HG03565 (cell line): Measurements from ENCODE around the gene GLO1.

Experiments
- ATAC-seq: cut with Tn5 transposase; IDR thresholded peaks from one replicate; pipeline ENCODE4 v1.9.1; 2021; ENCODE audit warnings: mild to moderate bottlenecking, moderate library complexity; ENCODE audit not compliant: unreplicated experiment

Gene GLO1

DNA sequence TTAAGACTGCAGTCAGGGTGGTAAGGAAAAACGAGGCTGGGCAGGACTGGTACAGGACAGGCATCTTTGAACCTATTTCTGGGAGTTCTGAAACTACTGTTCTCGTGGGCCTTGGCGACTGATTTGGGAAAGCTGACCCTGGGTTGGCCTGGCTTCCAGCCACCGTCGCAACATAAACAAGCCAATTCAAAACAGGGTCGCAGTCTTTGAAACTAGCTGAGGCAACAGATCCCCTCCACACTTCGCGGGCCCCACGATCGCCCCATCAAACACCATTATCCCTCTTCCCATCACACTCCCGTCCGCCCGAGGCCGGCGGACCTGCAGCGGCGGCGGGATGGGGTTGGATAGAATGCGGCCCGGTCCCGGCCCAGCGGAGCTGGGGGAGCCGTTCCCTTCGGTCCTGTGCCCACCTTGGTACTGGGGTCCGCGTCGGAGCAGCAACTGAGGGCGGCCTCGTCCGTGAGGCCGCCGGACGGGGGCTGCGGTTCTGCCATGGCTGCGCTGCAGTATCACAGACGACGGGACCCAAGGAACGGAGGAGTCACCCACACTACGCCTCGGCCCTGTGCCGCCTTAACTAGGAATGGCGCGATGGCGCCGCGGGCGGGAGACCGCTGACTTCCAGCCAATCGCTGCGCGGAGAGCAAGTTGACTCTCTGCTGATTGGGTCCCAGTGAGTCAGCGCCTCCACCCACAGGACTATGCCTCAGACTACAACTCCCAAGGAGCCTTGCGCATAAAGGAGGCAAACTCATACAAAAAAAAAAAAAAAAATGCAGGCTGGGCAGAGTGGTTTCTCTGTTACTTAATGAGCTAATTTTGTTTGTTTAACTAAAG, at the start of gene GLO1:
GLO1 (minus strand) TSS at position 588 of the 840 bp plus-strand sequence; CDS start at position 497, 91 bp downstream.
- ATAC-seq = peak; percentile 99

DNA sequence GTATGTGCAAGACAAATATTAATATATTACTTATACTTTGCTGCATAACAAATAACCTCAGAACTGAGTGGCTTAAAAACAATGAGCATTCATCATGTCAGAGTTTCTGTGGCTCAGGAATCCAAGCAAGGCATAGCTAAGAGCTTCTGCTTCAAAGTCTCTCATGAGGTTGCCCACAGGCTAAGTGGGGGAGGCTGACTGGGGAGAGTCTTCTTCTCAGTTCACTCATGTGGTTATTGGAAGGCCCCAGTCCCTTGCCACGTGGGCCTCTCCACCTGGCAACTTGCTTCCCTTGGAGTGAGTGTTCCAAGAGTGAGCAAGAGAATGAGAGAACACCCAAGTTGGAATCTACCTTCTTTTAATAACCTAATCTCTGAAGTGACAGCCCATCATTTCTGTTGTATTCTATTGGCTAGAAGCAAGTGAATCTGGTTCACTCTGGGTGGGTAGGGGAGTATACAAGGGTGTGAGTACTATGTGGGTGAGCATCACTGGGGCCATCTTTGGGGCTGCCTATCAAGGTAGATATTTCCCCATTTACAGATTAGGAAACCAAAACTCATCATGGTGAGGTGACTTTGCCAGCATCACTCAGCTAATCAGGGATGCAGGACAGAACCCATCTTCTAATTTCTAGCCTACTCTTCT, 48.1 kb upstream of the GLO1 start:
- no peak for ATAC-seq

DNA sequence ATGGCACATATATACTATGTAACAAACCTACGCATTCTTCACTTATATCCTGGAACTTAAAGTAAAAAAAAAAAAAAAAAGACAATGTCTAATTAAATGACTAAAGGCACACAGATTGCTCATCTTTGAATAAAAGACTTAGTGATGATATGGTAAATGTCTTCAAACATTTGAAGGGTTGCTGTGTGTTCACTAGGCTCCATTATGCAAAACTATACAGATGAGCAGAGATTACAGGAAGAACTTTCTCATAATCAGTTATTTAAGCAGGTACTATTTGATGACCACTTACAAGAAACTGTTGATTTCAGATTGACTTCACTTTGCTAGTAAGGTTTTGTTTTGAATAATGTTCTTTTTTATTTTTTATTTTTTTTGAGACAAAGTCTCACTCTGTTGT, 46.5 kb upstream of the GLO1 start:
- no peak for ATAC-seq

DNA sequence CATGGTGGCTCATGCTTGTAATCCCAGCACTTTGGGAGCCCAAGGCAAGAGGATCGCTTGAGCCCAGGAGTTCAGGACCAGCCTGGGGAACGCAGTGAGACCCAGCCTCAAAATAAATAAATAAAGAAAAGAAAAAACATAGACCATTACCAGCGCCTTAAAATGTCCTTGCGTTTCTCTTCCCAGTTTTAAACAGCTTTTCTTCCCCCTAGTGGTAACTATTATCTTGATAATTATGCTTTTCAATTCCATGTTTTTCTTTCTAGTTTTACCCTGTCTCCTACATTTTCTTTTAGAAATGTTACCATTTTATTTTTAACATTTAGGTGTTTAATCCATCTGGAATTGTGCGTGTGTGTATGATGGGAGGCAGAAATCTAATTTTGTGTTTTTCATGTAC, 36.6 kb upstream of the GLO1 start:
- ATAC-seq = no peak

DNA sequence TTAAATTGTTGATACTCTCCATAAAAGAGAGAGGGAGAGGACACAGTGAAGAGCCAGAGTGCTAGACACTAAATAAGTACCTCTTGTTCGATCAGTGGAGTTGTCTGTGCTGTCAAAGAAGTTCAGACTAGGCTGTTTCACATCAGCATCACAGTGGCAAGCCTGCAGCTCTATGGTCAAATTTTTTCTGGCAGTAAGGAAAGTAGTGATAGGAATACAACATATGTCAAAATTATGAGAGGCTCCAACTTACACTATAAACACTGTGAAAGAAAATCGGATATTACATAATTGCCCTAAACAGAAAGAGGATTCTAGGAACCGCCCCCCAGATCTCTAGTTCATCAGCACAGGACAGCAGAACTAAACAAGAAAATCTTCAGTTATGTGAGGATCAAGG, 35.3 kb upstream of the GLO1 start:
- no peak for ATAC-seq

DNA sequence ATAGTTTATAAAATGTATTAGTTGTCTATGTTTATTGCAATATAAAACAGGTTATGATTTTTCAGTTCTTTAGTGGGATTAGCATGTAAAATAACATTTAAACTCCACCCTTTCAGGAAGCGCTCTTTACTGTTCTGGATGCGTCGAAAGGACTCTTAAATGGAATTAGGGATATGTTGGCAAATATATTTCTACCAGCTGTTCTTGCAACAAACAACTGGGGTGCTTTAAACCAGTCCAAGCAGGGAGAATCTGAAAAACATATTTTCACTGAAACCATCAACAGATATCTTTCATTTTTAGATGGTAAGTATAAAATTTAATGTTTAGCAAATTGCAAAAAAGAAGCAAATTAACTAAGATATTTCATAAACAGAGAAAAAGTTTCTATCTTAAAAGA, 34.0 kb upstream of the GLO1 start:
- ATAC-seq = no peak

DNA sequence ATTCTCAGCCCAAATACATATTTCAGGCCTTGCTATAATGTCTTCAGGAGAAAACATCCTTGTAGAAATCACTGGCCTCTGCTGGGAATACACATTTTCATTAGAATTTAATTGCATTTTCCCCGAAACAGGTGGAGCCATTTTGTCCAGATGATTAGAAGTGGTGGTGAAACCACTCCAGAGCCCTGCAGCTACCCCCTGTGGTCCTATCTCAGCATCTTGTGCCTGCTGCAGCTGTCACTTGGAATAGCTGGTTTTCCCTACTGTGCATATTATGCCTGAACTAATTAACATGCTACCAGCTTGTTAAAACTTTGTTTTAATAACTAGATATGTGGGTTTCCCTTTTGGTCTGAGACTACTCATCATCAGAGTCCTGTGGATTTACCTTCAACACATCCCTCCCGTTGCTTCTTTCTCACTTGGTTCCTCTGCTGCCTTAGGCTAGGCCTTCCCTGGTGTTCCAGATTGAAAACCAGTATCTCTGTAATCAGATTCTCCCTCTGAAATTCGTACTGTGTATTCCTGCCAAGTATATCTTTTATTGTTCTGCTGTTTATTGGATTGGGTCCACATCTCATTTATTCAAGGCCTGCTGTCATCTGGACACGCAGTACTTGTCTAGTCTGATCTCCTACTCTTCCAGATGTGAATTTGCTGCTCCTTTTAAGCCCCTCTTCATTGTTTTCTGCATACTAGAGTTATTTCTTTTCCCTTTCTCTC, 27.4 kb upstream of the GLO1 start:
- ATAC-seq = no peak

DNA sequence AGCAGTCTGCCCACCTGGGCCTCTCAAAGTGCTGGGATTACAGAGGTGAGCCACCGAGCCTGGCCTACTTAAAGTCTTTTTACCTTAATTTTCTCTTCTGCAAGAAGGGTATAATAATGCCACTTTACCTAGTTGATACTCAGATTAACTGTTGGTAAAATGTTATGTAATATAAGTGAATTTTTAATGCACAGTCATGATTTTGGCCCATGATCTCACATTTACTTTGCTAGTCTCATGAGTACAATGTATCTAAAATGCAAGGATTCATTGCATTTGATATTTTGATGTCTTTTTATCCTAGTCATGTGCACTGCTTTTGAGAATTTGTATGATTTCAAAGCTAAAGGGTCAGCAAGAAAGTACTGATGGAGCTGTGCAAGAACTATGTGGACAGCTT, 25.3 kb upstream of the GLO1 start:
- no peak for ATAC-seq

DNA sequence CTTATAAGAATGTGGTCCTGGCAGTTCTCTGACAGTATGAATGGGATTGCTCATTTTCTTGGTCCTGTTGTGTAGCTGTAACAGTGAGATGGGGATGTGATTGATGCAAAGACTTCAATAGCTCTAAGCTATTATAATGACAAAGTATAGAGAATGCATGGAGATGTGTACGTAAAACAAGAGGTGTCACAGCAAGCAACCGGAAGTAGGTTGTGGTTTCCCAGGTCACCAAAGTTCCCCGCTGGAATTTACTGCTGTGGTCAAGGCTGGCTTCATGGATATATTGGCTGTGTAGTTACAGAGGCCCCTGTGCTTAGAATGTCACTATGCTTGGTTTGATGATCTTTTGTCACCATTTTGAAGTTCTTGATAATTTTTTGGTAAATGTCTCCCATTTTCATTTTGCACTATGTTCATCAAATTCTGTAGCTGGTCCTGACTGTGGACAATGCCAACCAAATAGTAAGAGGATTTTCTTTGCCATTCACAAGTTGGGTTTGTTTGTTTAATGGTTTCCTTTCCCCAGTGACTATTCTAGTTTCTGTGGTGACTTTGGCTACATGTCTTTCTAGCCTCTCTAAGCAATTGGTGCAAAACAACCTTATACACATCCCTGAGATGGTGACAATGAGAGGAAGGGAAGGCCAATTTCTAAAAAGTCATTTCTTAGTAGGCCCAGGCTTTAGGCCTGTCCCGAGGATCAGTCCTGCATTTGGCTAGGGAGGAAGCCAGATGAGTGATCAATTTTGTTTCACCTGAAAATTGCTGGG, 22.7 kb upstream of the GLO1 start:
- no peak for ATAC-seq

DNA sequence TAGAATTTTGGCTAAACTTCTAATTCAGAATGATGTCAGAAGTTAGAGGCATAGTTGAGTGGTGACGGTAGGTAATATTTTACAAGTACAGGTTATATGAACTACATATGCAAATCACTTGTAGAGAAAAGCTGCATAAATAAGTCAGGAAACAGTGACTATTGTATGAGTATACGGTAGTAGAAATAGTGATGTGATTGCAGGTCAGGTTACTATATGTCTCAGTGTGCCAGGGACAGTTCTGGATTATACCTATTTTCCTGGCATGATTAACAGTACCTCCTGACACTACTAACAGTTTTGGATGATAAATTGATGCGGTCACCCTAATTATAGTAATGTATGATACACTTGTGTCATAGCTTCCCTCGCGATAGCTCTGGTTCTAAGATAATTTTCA, 21.4 kb upstream of the GLO1 start:
- ATAC-seq = no peak

DNA sequence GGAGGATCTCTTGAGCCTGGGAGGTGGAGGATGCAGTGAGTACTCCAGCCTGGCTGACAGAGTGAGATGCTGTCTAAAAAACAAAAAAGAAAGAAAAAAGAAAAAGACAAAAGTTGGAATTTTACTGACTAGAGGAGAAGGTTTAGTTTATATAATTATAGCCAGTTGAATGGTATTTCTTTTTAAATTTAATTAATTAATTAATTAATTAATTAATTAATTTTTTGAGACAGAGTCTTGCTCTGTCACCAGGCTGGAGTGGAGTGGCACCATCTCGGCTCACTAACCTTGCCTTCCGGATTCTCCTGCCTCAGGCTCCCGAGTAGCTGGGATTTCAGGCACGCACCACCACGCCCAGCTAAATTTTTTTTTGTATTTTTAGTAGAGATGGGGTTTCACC, 20.8 kb upstream of the GLO1 start:
- ATAC-seq = no peak

DNA sequence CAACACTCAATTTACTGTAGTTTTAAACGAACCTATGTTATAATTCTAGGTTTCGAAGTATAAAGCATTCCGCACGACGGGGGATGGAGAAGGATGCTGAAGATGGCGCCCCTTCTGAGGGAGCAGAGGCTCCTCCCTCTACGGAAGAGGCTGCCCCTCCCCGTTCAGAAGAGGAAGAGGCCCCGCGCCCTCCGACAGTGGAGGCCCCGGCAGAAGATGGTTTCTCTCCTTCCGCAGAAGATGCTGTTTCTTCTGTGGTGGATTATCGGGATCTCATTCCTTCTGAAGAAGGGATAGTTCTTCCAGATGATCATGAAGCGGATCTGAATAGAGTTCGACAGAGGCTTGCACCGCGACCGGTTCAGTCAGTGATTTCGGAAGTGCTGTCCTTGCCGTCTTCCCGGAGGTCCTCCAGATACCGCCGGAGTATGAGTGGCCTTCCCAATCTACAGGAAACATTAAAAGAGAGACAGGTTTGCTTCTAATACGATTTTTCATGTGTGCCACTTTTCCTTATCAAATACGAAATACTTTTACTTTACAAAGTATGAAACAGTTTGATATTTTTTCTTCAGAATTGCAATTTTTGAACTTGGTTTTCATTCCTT, 19.9 kb upstream of the GLO1 start:
- ATAC-seq = no peak

DNA sequence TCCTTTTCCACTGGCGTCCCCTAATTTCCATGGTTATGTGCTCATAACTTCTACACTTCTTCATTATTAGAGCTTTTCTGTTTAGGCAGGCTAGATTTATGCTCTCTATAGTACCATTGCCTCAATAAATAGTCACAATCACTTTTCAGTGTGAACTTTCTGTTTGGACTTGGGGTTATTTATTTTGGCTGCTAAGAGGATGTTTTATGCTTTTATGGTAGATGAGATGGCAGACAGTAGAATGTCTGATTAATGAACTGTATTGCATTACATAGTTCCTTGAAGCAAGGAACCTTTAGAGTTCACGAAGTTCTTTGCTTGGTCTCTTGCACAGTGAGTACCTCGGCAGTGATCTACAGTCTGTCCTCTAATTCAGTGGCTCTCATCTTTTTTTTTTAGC, 19.1 kb upstream of the GLO1 start:
- no peak for ATAC-seq

DNA sequence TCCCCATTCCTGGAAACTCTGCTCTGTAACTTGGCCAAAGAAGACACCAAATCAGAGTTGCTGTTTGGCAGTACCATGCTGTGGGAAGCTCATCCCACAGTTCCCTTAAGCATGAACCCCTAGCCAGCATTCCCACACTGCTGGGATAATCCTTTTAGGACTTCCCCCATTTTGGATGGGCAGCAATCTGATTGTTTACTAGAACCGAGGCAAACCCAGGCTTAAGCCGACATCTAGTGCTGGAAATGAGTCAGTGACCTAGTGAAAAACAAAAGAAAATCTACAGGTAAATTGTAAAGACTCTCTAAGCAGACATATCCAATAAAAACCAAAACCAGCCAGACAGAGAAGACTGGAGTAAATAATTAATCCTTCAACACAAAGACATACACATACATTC, 17.4 kb upstream of the GLO1 start:
- no peak for ATAC-seq

DNA sequence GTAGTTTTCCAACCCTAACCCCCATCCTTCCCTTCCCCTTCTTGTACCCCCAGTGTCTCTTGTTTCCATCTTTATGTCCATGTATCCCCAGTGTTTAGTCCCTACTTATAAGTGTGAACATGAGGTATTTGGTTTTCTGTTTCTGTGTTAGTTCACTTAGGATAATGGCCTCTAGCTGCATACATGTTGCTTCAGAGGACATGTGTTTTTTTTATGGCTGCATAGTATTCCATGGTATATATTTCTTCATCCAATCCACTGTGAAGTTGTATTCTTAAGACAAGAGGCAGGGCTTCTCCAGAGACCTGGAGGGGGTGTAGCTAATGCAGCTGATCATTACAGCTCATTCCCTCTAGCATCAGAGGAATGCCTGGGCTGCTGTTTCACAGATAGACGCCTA, 16.4 kb upstream of the GLO1 start:
- ATAC-seq = no peak

DNA sequence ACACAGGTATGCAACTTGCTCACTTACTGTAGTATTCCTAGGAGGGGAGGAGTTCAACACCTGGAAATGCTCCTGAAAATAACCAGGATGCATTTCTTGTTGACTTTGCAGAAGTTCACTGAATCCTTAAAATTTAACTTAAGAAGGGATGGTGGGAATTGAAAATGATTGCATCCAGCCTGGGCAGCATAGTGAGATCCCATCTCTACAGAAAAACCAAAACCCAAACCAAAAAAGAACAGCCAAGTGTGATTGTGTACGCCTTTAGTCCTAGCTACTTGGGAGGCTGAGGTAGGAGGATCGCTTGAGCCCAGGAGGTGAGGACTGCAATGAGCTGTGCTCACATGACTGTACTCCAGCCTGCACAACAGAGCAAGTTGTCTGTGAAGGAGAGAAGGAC, 13.9 kb upstream of the GLO1 start:
- ATAC-seq = no peak

DNA sequence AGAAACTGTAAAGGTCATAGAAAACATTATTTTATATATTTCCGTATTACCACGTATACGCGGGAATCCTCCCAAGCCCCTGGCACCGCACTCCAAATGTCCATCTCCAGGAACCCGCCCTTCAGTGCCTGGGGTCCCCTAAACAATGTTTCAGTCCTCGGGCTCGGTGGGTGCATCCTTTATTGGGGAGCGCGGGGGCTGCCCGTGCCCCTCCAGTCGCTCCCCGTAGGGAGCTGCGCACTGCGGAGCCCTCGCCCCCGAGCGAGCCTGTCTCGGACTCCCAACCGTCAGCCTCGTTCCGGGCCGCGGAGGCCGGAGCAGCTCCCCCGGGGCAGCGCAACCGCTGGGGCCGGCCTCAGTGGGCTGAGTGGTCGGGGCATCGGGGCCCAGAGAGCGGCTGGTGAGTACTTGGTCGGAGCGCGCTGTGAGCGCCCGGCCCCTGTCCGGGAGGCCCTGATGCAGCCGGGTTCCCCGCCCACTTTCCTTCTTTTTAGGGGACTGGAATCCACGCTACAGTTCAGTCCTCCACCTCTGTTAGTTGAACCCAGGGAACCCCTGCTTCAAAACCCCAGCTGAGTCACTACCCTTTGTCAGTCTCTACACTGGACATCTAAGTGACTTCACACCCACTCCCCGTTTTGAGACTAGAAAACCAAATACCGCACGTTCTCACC, 12.2 kb upstream of the GLO1 start, which contains the start of gene DNAH8:
DNAH8 (plus strand) TSS at position 296 of the 674 bp plus-strand sequence. CDS start 7,499 bp downstream, outside the sequence.
- no peak for ATAC-seq

DNA sequence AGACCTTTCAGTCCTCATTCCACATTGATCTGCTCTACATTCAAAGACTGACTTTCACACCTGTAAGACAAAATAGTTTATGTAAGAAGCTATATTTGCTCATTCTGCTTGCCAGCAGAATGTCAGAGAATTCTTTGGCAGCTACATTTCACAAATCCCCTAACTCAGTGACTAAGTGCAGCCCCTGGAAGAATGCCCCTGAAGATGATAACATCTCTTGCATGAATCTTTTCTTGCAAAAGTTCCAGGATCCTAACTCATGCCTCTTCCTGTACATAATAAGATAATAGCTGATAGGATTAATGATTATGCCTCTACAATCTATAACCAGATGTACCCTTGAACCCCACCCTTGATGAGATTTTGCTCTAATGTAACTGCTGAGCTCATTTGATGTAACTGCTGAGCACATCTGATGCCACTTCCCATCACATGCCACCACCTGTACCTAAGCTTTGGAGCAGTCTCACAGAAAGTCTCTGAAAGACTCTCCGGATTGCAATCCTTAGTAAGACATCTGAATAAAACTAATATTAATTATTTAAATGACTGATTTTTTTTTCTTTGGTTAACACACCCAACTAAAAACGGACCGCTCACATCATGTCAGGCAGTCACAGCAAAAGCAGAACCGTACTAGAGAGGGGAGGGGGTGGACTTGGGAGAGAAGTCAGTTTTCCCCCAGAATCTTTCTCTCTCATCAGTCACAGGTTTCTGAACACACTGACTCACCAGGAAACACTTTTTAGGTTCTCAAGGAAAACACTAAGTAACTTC, 11.5 kb upstream of the GLO1 start:
- no peak for ATAC-seq

DNA sequence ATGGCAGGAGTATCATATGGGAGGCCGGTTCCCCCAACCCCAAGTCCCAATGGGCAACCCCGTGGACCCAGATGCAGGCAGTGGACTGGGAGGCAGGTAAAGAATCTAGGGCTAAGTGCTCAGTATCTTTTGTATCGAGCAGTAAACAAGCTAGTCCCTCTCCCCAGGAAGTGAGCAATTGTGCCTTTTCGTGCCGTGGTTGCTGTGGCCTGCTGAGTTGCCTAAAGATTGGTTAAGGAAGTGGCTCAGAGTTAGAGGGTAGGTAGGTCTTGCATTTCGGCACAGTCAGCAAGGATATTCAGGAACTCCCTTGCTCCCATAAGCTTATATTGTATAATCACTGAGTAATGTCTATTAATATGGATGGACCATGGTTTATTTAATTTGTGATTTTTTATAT, 10.9 kb upstream of the GLO1 start:
- ATAC-seq = no peak
